ENCODE results near the gene DYRK1B.

The DYRK1B gene

GRCh38 chr19:39845584-39845932, 11.6 kb upstream of the DYRK1B start (continued):
- TF ChIP-seq ZNF132 (tag by site-specific recombination; IDR thresholded peaks at IDR 0.05; ENCODE audit: borderline replicate concordance), result no peak
- peak; percentile 89; the same call in 1 of the 2 replicates for TF ChIP-seq CTCF (tag by site-specific recombination; IDR thresholded peaks at IDR 0.05)
- TF ChIP-seq ZNF701 (tag by site-specific recombination; IDR thresholded peaks at IDR 0.05), result no peak
- TF ChIP-seq REPIN1 (tag by site-specific recombination; IDR thresholded peaks at IDR 0.05; ENCODE audit: low read depth), result no peak
- no peak for TF ChIP-seq ZNF248 (tag by site-specific recombination; IDR thresholded peaks at IDR 0.05)
- TF ChIP-seq, protein P1, sequence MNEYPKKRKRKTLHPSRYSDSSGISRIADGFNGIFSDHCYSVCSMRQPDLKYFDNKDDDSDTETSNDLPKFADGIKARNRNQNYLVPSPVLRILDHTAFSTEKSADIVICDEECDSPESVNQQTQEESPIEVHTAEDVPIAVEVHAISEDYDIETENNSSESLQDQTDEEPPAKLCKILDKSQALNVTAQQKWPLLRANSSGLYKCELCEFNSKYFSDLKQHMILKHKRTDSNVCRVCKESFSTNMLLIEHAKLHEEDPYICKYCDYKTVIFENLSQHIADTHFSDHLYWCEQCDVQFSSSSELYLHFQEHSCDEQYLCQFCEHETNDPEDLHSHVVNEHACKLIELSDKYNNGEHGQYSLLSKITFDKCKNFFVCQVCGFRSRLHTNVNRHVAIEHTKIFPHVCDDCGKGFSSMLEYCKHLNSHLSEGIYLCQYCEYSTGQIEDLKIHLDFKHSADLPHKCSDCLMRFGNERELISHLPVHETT (tag by site-specific recombination; IDR thresholded peaks at IDR 0.05), result no peak
- no peak for TF ChIP-seq ZNF658 (tag by site-specific recombination; IDR thresholded peaks at IDR 0.05)
- no peak for TF ChIP-seq ZNF157 (tag by site-specific recombination; IDR thresholded peaks at IDR 0.05)
- TF ChIP-seq SP3 (tag by site-specific recombination; IDR thresholded peaks at IDR 0.05), result peak; percentile 49
- no peak for TF ChIP-seq ZNF140 (tag by site-specific recombination; IDR thresholded peaks at IDR 0.05)
- TF ChIP-seq, protein P2, sequence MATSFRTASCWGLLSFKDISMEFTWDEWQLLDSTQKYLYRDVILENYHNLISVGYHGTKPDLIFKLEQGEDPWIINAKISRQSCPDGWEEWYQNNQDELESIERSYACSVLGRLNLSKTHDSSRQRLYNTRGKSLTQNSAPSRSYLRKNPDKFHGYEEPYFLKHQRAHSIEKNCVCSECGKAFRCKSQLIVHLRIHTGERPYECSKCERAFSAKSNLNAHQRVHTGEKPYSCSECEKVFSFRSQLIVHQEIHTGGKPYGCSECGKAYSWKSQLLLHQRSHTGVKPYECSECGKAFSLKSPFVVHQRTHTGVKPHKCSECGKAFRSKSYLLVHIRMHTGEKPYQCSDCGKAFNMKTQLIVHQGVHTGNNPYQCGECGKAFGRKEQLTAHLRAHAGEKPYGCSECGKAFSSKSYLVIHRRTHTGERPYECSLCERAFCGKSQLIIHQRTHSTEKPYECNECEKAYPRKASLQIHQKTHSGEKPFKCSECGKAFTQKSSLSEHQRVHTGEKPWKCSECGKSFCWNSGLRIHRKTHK (tag by site-specific recombination; IDR thresholded peaks at IDR 0.05), result no peak
- peak; percentile 25 for TF ChIP-seq ZNF24 (tag by site-specific recombination; IDR thresholded peaks at IDR 0.05)
- peak; percentile 100 for TF ChIP-seq MZF1 (tag by site-specific recombination; IDR thresholded peaks at IDR 0.05; ENCODE audit: borderline replicate concordance)
- TF ChIP-seq ZFP3 (tag by site-specific recombination; IDR thresholded peaks at IDR 0.05; ENCODE audit: low read depth), result no peak
- TF ChIP-seq ZNF148 (tag by site-specific recombination; IDR thresholded peaks at IDR 0.05; ENCODE audit: borderline replicate concordance), result no peak
- TF ChIP-seq ZBTB17 (tag by site-specific recombination; IDR thresholded peaks at IDR 0.05), result peak; percentile 98
- no peak for TF ChIP-seq ZNF529 (tag by site-specific recombination; IDR thresholded peaks at IDR 0.05; ENCODE audit: insufficient replicate concordance)
- TF ChIP-seq KLF1 (tag by site-specific recombination; IDR thresholded peaks at IDR 0.05), result peak; percentile 85
- TF ChIP-seq ZNF324 (tag by site-specific recombination; IDR thresholded peaks at IDR 0.05), result no peak
- TF ChIP-seq ZNF768 (tag by site-specific recombination; IDR thresholded peaks at IDR 0.05), result no peak
- no peak for TF ChIP-seq ATF2 (tag by site-specific recombination; IDR thresholded peaks at IDR 0.05; ENCODE audit: low read depth)
- TF ChIP-seq ZNF114 (tag by site-specific recombination; IDR thresholded peaks at IDR 0.05), result no peak
- TF ChIP-seq EGR2 (tag by site-specific recombination; IDR thresholded peaks at IDR 0.05; ENCODE audit: low read depth), result no peak; the same call in 1 of the 2 replicates
- peak; percentile 67; the same call in 1 of the 2 replicates for TF ChIP-seq KLF7 (tag by site-specific recombination; IDR thresholded peaks at IDR 0.05; ENCODE audit: borderline replicate concordance)
- TF ChIP-seq ZNF350 (tag by site-specific recombination; IDR thresholded peaks at IDR 0.05), result no peak
- 0 out of 2 replicates have a peak, but pooled peaks have one; percentile 9 for TF ChIP-seq ZNF629 (tag by site-specific recombination; IDR thresholded peaks at IDR 0.05)
- TF ChIP-seq KLF17 (tag by site-specific recombination; IDR thresholded peaks at IDR 0.05), result no peak
- peak; percentile 98 for TF ChIP-seq IKZF3 (tag by site-specific recombination; IDR thresholded peaks at IDR 0.05)
- TF ChIP-seq, protein P3, sequence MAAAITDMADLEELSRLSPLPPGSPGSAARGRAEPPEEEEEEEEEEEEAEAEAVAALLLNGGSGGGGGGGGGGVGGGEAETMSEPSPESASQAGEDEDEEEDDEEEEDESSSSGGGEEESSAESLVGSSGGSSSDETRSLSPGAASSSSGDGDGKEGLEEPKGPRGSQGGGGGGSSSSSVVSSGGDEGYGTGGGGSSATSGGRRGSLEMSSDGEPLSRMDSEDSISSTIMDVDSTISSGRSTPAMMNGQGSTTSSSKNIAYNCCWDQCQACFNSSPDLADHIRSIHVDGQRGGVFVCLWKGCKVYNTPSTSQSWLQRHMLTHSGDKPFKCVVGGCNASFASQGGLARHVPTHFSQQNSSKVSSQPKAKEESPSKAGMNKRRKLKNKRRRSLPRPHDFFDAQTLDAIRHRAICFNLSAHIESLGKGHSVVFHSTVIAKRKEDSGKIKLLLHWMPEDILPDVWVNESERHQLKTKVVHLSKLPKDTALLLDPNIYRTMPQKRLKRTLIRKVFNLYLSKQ (tag by site-specific recombination; IDR thresholded peaks at IDR 0.05; ENCODE audit: borderline replicate concordance), result no peak
- no peak for TF ChIP-seq ZNF266 (tag by site-specific recombination; IDR thresholded peaks at IDR 0.05; ENCODE audit: low read depth)
- no peak for TF ChIP-seq ZNF747 (tag by site-specific recombination; IDR thresholded peaks at IDR 0.05)
